ENCODE measurements around the gene CCDC14. TPM values are rescaled to one million over a fixed set of nuclear protein-coding genes. Genes with fewer than 3 reads are reported as not detected.

The CCDC14 gene
- total RNA-seq, 1 donor from 2014 or later, result 31.1 TPM

GRCh38 chr3:123880998-123881561 lies 79.9 kb downstream of the CCDC14 start:
- Mint-ChIP-seq H3K36me3 (ENCODE audit: unreplicated experiment) (no peaks in the 10 kb centered on the region), H3K9me3 (ENCODE audit: unreplicated experiment) (no peaks in the 10 kb centered on the region), H3K4me1 (ENCODE audit: unreplicated experiment) (peaks cover 14% of the 10 kb centered on the region), H3K27ac (ENCODE audit: unreplicated experiment) (no peak overlapping the region), H3K27me3 (ENCODE audit: unreplicated experiment) (peaks cover 6% of the 10 kb centered on the region), H3K4me3 (ENCODE audit: unreplicated experiment) (no peak overlapping the region)
- peak; percentile 55 for TF ChIP-seq CTCF (IDR thresholded peaks at IDR 0.05)
- DNase-seq (ENCODE audit: extremely low spot score, unreplicated experiment), result no peak

GRCh38 chr3:123878807-123879206 lies 82.2 kb downstream of the CCDC14 start:
- H3K36me3 Mint-ChIP-seq (ENCODE audit: unreplicated experiment), result no peaks in the 10 kb centered on the region
- no peak overlapping the region for H3K4me3 Mint-ChIP-seq (ENCODE audit: unreplicated experiment)
- TF ChIP-seq CTCF (IDR thresholded peaks at IDR 0.05), result no peak
- H3K4me1 Mint-ChIP-seq (ENCODE audit: unreplicated experiment), result peaks cover 10% of the 10 kb centered on the region
- no peak for DNase-seq (ENCODE audit: extremely low spot score, unreplicated experiment)
- H3K27me3 Mint-ChIP-seq (ENCODE audit: unreplicated experiment), result no peaks in the 10 kb centered on the region
- H3K9me3 Mint-ChIP-seq (ENCODE audit: unreplicated experiment), result no peaks in the 10 kb centered on the region
- no peak overlapping the region for H3K27ac Mint-ChIP-seq (ENCODE audit: unreplicated experiment)

GRCh38 chr3:123877965-123878364 lies 83.1 kb downstream of the CCDC14 start:
- H3K27me3 Mint-ChIP-seq (ENCODE audit: unreplicated experiment), result no peaks in the 10 kb centered on the region
- H3K36me3 Mint-ChIP-seq (ENCODE audit: unreplicated experiment), result no peaks in the 10 kb centered on the region
- H3K9me3 Mint-ChIP-seq (ENCODE audit: unreplicated experiment), result no peaks in the 10 kb centered on the region
- peaks cover 2% of the 10 kb centered on the region for H3K4me1 Mint-ChIP-seq (ENCODE audit: unreplicated experiment)
- DNase-seq (ENCODE audit: extremely low spot score, unreplicated experiment), result no peak
- no peak overlapping the region for H3K27ac Mint-ChIP-seq (ENCODE audit: unreplicated experiment)
- TF ChIP-seq CTCF (IDR thresholded peaks at IDR 0.05), result no peak
- no peak overlapping the region for H3K4me3 Mint-ChIP-seq (ENCODE audit: unreplicated experiment)

GRCh38 chr3:123877466-123877865 lies 83.6 kb downstream of the CCDC14 start:
- TF ChIP-seq CTCF (IDR thresholded peaks at IDR 0.05), result no peak
- no peak for DNase-seq (ENCODE audit: extremely low spot score, unreplicated experiment)
- H3K9me3 Mint-ChIP-seq (ENCODE audit: unreplicated experiment), result no peaks in the 10 kb centered on the region
- no peak overlapping the region for H3K27ac Mint-ChIP-seq (ENCODE audit: unreplicated experiment)
- no peaks in the 10 kb centered on the region for H3K4me1 Mint-ChIP-seq (ENCODE audit: unreplicated experiment)
- no peaks in the 10 kb centered on the region for H3K36me3 Mint-ChIP-seq (ENCODE audit: unreplicated experiment)
- no peaks in the 10 kb centered on the region for H3K27me3 Mint-ChIP-seq (ENCODE audit: unreplicated experiment)
- H3K4me3 Mint-ChIP-seq (ENCODE audit: unreplicated experiment), result no peak overlapping the region

GRCh38 chr3:123876858-123877257 lies 84.2 kb downstream of the CCDC14 start:
- H3K36me3 Mint-ChIP-seq (ENCODE audit: unreplicated experiment), result no peaks in the 10 kb centered on the region
- H3K4me3 Mint-ChIP-seq (ENCODE audit: unreplicated experiment), result no peak overlapping the region
- H3K9me3 Mint-ChIP-seq (ENCODE audit: unreplicated experiment), result no peaks in the 10 kb centered on the region
- H3K4me1 Mint-ChIP-seq (ENCODE audit: unreplicated experiment), result no peaks in the 10 kb centered on the region
- H3K27ac Mint-ChIP-seq (ENCODE audit: unreplicated experiment), result no peak overlapping the region
- no peak for DNase-seq (ENCODE audit: extremely low spot score, unreplicated experiment)
- peak; percentile 32 for TF ChIP-seq CTCF (IDR thresholded peaks at IDR 0.05)
- H3K27me3 Mint-ChIP-seq (ENCODE audit: unreplicated experiment), result no peaks in the 10 kb centered on the region

Data from osteocyte (in vitro differentiated cells).